Loucy (cell line): Measurements from ENCODE around the gene COMTD1.

Experiments used
- CTCF ChIP-seq: fragments of 200-600 bp; sonication (generic); conservative IDR thresholded peaks from 2 replicates; pipeline ENCODE4 v1.5.1; 2014; ENCODE audit warnings: mild to moderate bottlenecking, antibody characterized with exemption, low read length
- EZH2phosphoT487 ChIP-seq: fragments of 200-600 bp; IDR thresholded peaks from 2 replicates; pipeline ENCODE4 v1.6.1; 2018; ENCODE audit warnings: antibody characterized with exemption, mild to moderate bottlenecking, moderate library complexity, borderline replicate concordance

- no peak for TF ChIP-seq CTCF
- TF ChIP-seq EZH2phosphoT487 = no peak
These were observed 26.5 kb downstream of the COMTD1 start for GRCh38 chr10:75209086-75209920.
